GM18507 (cell line): ENCODE measurements around the gene CYP46A1.
A peak's percentile ranks its signal among the peaks of the same experiment; 100 is the strongest.

Source experiments
- DNase-seq: peaks from one replicate; pipeline ENCODE4 v3.0.0; 2011; ENCODE audit warnings: low read depth; ENCODE audit not compliant: insufficient read length; ENCODE audit errors: extremely low spot score
- FAIRE-seq: peaks from 2 replicates; lab custom pipeline; 2011; peaks lifted over from hg19 to GRCh38; lab: Jason Lieb, UNC

The CYP46A1 gene

GRCh38 chr14:99685151-99685591 is 1.1 kb downstream of the CYP46A1 start:
- no peak for FAIRE-seq

DNA sequence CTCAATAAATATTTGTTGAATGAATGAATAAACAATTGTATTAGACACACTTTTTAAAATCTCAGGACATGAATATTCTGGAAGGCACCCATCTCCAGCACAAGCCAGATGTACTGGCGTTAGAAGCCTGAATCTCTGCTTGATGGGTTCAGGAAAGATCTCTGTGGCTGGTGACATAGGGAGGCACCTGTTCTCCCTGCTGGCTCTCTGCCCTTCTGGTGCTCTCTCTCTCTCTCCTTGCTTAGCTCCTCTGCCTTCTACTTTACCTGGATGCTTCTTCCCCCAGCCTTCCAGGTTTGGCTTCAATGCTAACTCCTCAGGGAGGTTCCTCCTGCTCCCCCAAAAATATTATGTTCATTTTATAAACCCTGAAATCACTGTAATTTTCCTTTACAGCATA is 1.5 kb downstream of the CYP46A1 start:
- DNase-seq (no peak), FAIRE-seq (no peak)

More at GRCh38 chr14:99685151-99685591, 1.1 kb downstream of the CYP46A1 start:
- DNase-seq = no peak

GRCh38 chr14:99686557-99687283 is 2.6 kb downstream of the CYP46A1 start:
- no peak for FAIRE-seq
- no peak for DNase-seq

GRCh38 chr14:99687284-99688209 is 3.4 kb downstream of the CYP46A1 start:
- FAIRE-seq (peak; percentile 5), DNase-seq (no peak)

DNA sequence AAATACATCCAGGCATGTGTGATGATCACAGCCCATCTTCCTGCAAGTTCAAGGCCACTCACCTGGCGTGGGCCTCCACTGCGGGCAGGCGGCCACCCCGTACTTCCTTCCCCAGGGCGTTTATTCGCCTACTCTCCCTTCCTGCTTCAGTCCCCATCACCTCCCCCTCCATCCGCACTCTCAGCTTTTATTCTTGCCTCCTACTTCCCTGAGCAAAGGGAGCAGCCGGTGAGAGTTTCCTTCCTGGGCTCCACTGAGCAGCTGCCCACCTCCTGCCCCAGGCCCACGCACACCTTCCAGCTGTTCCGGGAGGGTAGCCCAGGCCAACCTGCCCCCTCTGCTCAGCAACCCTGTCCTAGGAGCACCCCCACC is 4.1 kb downstream of the CYP46A1 start:
- no peak for DNase-seq
- no peak for FAIRE-seq

- FAIRE-seq (no peak), DNase-seq (no peak)
Observed at GRCh38 chr14:99688629-99689028, 4.5 kb downstream of the CYP46A1 start.

DNA sequence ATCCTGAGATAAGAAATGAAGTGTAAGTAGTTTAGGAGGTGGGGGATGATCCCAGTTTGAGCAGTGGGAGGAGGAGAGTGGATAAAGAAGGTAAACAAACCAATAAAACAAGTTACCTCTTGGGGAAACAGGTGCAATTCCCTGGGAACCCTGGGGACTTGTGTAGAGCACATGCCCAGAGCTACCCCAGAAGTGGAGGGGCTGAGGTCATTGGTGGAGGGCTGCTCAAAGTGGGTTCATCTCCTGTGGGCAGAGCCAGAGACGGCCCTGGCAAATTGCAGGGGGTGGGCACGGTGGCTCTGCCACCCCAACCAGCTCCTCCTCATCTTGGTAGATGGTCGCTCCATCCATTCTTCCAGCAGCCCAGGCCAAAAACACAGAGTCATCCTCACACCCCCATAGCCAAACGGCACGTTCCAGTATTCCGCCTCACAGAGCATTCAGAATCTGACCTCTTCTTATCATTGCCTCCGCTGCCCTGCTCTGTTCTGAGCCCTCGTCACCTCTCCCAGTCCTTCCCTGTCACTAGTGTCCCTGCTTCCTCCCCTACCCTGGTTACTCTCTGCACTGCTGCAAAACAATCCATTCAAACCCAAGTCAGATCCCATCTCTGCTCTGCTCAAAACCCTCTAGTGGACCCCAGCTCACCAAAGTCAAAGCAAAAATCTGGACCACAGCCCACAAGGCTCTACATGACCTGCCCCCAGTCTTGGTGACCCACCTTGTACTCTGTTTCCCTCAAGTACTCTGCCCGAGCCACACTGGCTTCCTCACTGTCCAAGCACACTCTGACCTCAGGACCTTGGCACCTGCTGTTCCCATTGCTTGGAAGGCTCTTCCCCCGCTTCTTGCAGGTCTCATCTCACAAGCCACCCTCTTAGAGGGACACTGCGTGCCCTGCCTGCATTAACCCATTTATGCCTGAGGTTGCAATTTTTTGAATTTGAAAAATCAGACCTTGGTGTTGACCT is 5.5 kb downstream of the CYP46A1 start:
- no peak for FAIRE-seq
- DNase-seq = no peak

DNA sequence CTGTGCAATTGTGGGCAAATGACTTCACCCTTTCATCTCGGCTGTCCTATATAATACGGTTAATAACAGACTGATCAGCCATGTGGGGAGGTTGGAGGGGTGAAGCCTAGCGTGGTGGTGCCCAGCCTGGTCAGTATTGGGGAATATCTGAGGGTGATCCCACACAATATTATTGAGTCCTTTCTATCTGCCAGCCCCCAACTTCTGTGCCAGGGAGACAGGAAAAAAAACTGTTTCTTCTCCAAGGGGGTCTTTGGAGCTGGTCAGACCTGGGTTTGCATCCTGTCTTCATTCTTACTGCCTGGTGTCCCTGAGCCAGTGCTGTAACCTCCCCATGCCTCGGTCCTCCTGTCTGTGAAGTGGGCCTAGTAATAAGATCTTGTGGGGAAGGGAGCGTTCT is 6.5 kb downstream of the CYP46A1 start:
- DNase-seq (no peak), FAIRE-seq (no peak)

DNA sequence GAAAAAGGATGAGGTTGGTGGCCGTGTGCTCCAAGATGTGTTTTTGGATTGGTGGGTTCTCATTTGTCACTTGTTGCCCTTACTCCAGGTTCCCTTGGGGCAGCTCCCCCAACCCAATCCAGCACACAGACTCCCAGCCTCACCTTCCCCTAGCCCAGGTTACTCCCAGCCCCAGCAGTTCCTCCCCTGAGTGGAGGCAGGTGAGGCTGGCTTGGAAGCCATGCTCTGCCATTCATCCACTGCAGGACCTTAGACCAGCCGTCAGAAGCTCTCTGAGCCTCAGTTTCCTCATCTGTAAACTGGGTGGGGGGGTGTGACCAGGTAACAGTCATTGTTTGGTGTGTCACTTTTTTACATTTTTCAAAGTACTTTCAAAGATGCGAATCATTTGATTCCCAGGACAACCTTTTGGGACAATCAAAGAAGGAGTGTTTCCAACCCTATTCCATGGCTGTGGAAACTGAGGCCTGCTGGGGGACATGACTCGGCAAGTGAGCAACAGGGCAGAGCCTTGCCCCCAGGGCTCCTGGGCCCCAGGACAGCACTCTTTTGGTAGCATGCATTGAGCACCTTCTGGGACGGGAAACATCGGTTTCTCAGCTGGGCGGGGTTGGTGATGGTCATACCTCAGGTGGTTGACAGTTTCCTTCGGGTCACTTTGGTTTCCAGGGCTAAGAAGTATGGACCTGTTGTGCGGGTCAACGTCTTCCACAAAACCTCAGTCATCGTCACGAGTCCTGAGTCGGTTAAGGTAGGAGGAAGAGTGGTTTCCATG is 7.2 kb downstream of the CYP46A1 start:
- no peak for DNase-seq
- no peak for FAIRE-seq

DNA sequence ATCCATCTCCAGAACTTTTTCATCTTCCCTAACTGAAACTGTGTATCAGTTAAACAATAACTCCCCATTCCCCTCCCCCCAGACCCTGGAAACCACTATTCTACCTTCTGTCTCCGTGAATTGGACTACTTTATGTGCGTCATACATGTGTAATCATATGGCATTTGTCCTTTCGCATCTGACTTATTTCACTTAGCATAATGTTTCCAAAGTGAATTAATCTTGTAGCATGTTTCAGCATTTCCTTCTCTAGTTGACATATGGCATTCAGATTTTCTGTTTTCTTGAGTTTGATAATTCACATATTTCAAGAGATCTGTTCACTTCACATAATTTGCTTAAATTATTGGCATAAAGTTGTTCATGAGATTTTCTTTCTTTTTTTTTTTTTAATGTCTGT is 9.8 kb downstream of the CYP46A1 start:
- DNase-seq (no peak), FAIRE-seq (no peak)

DNA sequence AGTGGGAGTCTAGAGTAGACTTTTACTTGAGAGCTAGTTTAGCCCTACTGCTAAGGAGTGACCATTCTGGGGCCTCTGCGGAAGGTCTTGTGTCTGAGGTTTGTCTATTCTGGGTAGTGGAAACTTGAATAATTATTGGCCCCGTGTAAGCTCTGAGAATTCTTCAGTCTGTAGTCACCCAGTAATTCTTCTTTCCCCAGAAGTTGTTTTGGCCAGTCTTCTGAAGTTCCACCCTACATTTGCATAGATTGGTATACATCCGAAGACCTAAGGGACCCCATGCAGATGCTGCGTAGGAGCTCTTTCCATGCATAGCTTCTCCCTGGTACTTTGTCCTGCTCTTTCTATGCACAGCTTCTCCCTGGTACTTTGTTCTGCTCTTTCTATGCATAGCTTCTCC is 12.8 kb downstream of the CYP46A1 start:
- DNase-seq (no peak), FAIRE-seq (no peak)

DNA sequence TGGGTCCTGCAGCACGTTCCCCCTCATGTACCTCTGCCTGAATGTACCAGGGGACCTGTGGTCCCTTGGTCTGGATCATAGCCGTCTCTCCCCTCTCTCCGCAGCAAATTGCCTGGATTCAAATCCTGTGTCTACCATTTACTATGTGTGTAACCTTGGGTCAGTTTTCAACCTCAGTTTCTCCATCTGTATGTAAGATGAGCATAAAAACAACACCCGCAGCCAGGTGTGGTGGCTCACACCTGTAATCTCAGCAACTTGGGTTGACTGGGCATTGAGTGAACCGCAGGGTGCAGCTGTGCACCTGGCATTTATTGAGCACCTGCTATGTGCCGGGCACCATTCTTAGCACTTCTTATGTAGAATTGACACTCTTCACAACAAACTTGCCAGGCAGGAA is 14.1 kb downstream of the CYP46A1 start:
- no peak for FAIRE-seq
- no peak for DNase-seq

DNA sequence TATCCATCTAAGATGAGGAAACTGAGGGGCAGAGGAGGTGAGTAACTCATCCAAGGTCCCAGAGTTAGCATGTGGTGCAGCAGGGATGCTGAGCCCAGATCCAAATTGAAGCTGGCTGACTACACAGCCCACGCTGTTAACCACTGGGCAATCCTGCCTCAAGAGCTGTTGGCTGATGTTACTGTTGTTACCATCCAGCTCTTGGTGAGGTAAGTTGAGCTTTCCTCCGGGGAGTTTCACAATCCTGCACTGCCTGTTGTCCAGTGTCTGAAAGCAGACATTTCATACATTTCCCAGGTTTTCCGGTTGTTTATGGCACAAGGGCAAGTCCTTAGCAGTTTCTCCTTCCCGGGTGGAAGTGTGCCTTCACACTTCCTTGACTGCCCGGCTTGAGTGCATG is 14.5 kb downstream of the CYP46A1 start:
- FAIRE-seq = no peak
- DNase-seq = no peak

DNA sequence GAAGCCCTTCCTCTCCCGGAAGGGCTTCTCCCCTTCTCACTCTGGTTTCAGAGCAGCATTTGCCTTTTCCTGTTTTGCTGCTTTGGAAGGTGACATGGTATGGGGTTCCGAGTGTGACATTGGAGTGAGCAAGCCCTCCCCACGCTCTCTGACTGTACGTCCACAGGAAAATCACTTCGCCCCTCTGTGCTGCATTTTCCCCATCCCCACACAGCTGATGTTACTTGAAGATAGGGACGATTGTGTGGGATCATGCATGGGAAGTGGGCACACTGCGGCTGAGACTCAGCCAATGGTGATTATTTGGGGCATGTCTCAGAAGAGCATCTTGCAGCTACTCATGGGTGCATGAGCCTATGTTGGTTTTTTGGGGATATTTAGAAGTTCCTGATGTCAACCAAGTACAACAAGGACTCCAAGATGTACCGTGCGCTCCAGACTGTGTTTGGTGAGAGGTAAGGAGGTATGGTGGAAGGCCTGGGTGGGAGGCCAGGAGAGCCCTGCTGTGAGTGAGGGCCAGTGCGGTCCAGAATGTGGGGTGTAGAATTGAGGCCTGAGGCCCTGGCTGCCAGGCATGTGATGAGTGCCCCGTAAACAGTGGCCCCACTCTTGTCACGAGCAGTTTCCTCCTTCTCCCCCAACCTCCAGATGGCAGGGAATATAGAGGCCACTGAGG is 15.1 kb downstream of the CYP46A1 start:
- FAIRE-seq (no peak), DNase-seq (no peak)

- FAIRE-seq = no peak
- DNase-seq = no peak
Observed at GRCh38 chr14:99699861-99700260, 15.8 kb downstream of the CYP46A1 start.

DNA sequence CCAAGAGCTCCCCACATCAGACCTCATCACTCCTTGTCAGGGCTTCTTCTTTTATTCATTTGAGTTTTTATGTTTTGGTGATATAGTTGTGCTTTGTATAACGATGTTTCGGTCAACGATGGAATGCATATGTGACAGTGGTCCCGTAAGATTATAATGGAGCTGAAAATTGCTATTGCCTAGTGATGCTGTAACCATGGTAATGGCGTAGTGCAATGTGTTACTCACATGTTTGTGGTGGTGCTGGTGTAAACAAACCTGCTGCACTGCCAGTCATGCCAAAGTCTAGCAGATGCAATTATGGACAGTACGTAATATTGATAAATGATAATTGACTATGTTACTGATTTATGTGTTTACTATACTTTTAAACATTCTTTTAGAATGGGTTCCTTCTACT is 16.3 kb downstream of the CYP46A1 start:
- DNase-seq (no peak), FAIRE-seq (no peak)

- FAIRE-seq (no peak), DNase-seq (no peak)
Observed at GRCh38 chr14:99701260-99701659, 17.2 kb downstream of the CYP46A1 start.

- FAIRE-seq = no peak
- no peak for DNase-seq
Observed at GRCh38 chr14:99702115-99702514, 18.0 kb downstream of the CYP46A1 start.
